Panc1 (cell line): ENCODE measurements around the gene GZF1.

Experiments
- CTCF ChIP-seq: fragments of 450-650 bp; IDR thresholded peaks from 2 replicates; pipeline ENCODE4 v1.5.1; 2017; ENCODE audit warnings: mild to moderate bottlenecking
- POLR2AphosphoS5 ChIP-seq: IDR thresholded peaks from 2 replicates; pipeline ENCODE4 v1.6.1; 2012; ENCODE audit warnings: mild to moderate bottlenecking, low read depth, low read length, moderate library complexity
- SIN3A ChIP-seq: IDR thresholded peaks from 2 replicates; pipeline ENCODE4 v1.6.1; 2012; ENCODE audit warnings: low read depth, mild to moderate bottlenecking, low read length, moderate library complexity, borderline replicate concordance; ENCODE audit not compliant: insufficient read depth
- TCF7L2 ChIP-seq: IDR thresholded peaks from 2 replicates; pipeline ENCODE4 v1.6.1; 2011; ENCODE audit warnings: mild to moderate bottlenecking, low read depth, low read length, inconsistent platforms
- TF ChIP-seq, protein P1 (sequence below), 2 experiments: IDR thresholded peaks; 2 replicates each; pipeline ENCODE4 v1.6.1; 2011 to 2012; ENCODE audit warnings: low read depth in 2 of 2, control low read depth in 1 of 2, low read length in 1 of 2, mild to moderate bottlenecking in 1 of 2, moderate library complexity in 1 of 2; ENCODE audit not compliant: insufficient read depth in 1 of 2

GRCh38 chr20:23325107-23325506 is 36.9 kb upstream of the GZF1 start:
- TF ChIP-seq CTCF (no peak), POLR2AphosphoS5 (no peak), SIN3A (no peak), TCF7L2 (no peak)
- TF ChIP-seq, protein P1, sequence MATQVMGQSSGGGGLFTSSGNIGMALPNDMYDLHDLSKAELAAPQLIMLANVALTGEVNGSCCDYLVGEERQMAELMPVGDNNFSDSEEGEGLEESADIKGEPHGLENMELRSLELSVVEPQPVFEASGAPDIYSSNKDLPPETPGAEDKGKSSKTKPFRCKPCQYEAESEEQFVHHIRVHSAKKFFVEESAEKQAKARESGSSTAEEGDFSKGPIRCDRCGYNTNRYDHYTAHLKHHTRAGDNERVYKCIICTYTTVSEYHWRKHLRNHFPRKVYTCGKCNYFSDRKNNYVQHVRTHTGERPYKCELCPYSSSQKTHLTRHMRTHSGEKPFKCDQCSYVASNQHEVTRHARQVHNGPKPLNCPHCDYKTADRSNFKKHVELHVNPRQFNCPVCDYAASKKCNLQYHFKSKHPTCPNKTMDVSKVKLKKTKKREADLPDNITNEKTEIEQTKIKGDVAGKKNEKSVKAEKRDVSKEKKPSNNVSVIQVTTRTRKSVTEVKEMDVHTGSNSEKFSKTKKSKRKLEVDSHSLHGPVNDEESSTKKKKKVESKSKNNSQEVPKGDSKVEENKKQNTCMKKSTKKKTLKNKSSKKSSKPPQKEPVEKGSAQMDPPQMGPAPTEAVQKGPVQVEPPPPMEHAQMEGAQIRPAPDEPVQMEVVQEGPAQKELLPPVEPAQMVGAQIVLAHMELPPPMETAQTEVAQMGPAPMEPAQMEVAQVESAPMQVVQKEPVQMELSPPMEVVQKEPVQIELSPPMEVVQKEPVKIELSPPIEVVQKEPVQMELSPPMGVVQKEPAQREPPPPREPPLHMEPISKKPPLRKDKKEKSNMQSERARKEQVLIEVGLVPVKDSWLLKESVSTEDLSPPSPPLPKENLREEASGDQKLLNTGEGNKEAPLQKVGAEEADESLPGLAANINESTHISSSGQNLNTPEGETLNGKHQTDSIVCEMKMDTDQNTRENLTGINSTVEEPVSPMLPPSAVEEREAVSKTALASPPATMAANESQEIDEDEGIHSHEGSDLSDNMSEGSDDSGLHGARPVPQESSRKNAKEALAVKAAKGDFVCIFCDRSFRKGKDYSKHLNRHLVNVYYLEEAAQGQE (IDR thresholded peaks at IDR 0.05; ENCODE audit: insufficient read depth in 1 of 2, low read depth in 2 of 2, low read length in 1 of 2) = no peak
